Pons (tissue), 1 donor: Measurements from ENCODE around the gene ICAM5.
"Not testable (repeated sequence)": the region's sequence is repeated elsewhere in the genome, so short reads cannot be mapped to it uniquely, and the experiment has no call there.

Source experiments
- DNase-seq: peaks from one replicate; pipeline ENCODE4 v3.0.0-alpha.2; 2016; ENCODE audit warnings: low spot score

Gene ICAM5, protein sequence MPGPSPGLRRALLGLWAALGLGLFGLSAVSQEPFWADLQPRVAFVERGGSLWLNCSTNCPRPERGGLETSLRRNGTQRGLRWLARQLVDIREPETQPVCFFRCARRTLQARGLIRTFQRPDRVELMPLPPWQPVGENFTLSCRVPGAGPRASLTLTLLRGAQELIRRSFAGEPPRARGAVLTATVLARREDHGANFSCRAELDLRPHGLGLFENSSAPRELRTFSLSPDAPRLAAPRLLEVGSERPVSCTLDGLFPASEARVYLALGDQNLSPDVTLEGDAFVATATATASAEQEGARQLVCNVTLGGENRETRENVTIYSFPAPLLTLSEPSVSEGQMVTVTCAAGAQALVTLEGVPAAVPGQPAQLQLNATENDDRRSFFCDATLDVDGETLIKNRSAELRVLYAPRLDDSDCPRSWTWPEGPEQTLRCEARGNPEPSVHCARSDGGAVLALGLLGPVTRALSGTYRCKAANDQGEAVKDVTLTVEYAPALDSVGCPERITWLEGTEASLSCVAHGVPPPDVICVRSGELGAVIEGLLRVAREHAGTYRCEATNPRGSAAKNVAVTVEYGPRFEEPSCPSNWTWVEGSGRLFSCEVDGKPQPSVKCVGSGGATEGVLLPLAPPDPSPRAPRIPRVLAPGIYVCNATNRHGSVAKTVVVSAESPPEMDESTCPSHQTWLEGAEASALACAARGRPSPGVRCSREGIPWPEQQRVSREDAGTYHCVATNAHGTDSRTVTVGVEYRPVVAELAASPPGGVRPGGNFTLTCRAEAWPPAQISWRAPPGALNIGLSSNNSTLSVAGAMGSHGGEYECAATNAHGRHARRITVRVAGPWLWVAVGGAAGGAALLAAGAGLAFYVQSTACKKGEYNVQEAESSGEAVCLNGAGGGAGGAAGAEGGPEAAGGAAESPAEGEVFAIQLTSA

DNA sequence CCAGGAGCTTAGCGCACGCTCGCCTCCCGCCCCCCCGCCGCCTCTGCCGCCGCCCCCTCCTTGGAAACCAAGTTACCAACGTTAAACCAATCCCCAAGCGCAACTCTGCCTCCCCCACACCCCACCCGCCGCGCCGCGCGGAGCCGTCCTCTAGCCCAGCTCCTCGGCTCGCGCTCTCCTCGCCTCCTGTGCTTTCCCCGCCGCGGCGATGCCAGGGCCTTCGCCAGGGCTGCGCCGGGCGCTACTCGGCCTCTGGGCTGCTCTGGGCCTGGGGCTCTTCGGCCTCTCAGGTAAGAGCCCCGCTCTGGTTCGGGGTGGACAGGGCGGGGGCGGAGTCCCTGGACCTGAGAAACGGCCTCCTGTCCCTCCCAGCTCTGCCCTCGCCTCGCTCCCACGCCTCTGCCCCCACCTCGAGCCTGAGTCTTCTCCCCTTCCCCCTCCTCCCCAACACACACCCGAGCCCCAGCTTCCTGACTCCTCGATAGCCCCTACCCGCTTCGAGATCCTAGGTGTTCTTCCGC lies at the start of gene ICAM5:
ICAM5 (plus strand) TSS at position 117 of the 521 bp plus-strand sequence; CDS start at position 209, 92 bp downstream.
- no peak for DNase-seq

GRCh38 chr19:10241826-10242449 lies 47.8 kb upstream of the ICAM5 start:
- DNase-seq: not testable (repeated sequence)

GRCh38 chr19:10243606-10244005 lies 46.1 kb upstream of the ICAM5 start:
- DNase-seq: no peak

DNA sequence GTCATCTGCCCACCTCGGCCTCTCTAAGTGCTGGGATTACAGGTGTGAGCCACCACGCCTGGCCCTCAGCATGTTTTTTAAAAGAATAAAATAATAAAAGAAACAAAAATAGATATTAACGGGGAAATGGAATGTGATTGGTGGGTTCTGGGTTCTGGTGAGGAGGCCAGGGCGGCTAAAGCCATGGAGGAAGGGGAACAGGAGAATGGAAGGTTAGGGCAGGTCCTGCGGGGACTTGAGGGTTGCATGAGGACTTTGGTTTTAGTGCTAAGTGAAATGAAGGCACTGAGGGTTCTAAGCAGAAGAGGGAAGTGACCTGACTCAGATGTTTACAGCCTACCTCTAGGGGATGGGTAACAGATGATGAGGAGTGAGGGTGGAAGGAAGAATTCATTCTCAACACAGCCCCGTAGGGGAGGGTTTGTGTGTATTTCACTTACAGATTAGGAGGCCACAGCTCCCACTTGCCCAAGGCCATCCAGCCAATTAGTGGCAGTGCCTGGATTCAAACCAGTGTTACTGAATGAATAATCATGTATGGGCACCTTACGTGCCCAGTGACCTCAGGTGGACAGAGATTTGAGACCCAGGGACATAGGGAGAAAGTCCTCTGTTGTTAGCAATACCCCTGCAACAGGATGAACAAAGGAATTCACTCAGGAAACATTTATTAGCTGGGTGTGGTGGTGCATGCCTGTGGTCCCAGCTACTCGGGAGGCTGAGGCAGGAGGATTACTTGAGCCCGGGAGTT lies 44.4 kb upstream of the ICAM5 start:
- DNase-seq: no peak

DNA sequence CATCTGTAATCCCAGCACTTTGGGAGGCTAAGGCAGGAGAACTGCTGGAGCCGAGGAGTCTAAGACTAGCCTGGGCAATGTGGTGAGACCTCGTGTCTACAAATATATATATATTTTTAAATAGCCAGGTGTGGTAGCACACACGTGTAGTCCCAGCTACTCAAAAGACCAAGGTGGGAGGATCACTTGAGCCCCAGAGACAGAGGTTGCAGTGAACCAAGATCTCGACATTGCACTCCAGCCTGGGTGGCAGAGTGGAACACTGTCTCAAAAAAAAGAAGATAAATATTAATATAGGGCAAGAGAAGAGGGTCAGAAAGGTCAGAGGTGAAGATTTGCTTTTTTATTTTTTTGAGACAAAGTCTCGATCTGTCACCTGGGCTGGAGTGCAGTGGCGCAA lies 43.2 kb upstream of the ICAM5 start:
- no peak for DNase-seq

- DNase-seq: peak; percentile 100
Measured at GRCh38 chr19:10251792-10252694, 37.7 kb upstream of the ICAM5 start, which contains the start of gene MRPL4. MRPL4 (plus strand) TSS chr19:10252214; CDS start chr19:10252254, 40 bp downstream.

- DNase-seq: no peak
Measured at GRCh38 chr19:10252707-10253106, 37.0 kb upstream of the ICAM5 start.

DNA sequence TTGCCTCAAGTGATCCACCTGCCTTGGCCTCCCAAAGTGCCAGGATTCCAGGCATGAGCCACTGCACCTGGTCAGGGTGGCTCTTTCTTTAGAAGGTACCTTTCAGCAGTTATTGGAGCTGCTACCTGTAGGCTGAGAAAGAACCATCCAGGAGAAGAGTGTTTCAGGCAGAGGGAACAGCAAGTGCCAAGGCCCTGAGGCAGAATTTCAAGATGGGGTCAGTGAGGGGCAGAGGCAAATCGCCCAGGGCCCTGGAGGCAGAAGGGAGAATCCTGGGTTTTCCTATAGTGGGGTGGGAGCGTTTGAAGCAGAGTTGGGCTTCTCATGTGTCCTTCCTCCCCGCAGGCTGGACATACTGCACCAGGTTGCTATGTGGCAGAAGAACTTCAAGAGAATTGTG lies 35.5 kb upstream of the ICAM5 start:
- DNase-seq: no peak

GRCh38 chr19:10255358-10255757 lies 34.4 kb upstream of the ICAM5 start:
- DNase-seq: no peak

DNA sequence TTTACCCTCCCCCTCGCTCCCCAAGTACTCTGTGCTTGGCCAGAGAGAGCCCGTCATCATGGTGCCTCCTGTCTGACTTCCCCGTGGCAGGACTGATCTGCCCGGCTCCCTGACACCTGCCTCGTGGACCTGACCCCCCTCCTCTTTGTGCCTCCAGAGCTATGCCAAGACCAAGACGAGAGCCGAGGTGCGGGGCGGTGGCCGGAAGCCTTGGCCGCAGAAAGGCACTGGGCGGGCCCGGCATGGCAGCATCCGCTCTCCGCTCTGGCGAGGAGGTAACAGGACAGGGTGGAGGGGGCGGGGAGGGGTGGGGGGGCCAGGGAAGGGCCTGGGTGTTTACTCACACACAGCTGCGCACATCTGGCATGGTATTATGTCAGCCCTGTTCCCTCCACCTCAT lies 33.2 kb upstream of the ICAM5 start:
- no peak for DNase-seq

GRCh38 chr19:10256970-10257615 lies 32.7 kb upstream of the ICAM5 start:
- no peak for DNase-seq

- DNase-seq: no peak
Measured at GRCh38 chr19:10258080-10258710, 31.6 kb upstream of the ICAM5 start.

GRCh38 chr19:10259162-10259905 lies 30.4 kb upstream of the ICAM5 start:
- peak; percentile 69 for DNase-seq

DNA sequence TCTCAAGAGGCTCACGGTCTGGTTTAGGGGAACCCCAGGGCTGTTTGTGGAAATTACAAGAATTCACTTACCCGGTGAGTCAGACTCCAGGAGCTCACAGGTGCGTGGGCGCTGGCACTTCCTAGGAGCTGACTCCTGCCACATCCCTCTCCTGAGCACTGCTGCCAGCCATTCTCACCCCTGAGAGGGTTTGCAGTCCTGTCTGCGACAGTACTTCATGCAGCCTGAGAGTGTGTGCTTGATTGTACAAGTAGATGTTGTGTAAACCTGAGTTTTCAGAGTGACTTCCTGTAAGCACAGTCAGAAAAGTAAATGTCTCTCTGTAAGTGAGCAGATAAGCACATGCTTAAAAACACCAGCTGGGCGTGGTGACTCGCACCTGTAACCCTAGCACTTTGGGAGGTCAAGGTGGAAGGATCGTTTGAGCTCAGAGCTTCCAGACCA lies 29.6 kb upstream of the ICAM5 start:
- no peak for DNase-seq

DNA sequence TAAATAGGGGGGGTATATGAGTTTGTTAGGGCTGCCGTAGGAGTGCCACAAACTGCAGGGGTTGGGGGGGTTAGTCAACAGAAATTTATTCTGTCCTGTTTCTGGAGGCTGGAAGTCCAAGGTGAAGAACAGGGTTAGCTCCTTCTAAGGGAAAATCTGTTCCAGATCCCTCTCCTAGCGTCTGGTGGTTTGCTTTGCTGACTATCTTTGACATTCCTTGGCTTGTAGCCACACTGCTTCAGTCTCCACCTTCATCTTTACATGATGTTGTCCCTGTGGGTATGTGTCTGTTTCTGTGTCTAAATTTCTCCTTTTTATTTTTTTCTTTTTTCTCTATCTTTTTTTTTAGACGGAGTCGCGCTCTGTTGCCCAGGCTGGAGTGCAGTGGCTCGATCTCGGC lies 27.0 kb upstream of the ICAM5 start:
- no peak for DNase-seq

GRCh38 chr19:10266706-10267105 lies 23.0 kb upstream of the ICAM5 start:
- DNase-seq: no peak

DNA sequence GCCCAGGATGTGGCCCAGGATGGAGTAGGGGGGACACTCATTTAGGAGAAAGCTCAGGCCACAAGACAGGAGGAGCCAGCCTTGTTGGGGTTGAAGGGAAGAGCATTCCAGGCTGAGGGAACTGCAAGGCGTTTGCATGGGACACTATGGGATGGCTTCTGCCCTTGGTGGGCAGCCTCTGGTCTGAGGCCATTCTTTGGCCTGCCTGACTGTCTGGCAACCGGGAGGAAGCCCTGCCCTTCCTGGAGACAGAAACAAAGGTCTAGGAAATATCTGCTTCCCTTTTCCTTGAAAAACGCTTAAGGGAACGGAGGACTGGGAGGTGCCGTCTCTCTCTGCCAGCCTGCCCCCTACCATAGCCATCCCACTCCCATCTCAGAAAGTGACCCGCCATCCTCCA lies 21.7 kb upstream of the ICAM5 start:
- no peak for DNase-seq
